Measurements from ENCODE around the gene CDH13. TPM values are rescaled to one million over a fixed set of nuclear protein-coding genes. Genes with fewer than 3 reads are reported as not detected.

Gene CDH13
- total RNA-seq, 1 donor from 2014 or later = 25.7 TPM

DNA sequence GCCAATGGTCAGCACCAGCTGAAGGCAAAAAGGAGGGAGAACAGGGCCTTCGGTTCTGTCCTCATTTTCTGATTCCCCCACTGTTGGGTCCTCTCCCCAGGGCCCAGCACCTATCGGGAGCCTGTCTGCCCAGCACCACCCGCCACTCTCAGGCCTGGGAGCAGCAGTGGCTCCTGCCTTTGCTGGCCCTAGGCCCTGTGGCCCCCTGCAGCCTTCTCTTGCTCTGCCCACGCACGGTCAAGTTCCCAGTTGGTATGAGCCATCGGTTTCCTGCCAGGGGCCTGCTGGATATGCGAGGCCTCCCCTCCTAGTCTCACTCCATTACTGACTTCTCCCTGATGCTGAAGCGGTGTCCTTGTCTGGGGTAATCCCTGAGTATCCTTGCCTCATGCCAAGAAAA, 1218.5 kb downstream of the CDH13 start:
- no peak for DNase-seq (ENCODE audit: low spot score in 2 of 2)
- FAIRE-seq = no peak

DNA sequence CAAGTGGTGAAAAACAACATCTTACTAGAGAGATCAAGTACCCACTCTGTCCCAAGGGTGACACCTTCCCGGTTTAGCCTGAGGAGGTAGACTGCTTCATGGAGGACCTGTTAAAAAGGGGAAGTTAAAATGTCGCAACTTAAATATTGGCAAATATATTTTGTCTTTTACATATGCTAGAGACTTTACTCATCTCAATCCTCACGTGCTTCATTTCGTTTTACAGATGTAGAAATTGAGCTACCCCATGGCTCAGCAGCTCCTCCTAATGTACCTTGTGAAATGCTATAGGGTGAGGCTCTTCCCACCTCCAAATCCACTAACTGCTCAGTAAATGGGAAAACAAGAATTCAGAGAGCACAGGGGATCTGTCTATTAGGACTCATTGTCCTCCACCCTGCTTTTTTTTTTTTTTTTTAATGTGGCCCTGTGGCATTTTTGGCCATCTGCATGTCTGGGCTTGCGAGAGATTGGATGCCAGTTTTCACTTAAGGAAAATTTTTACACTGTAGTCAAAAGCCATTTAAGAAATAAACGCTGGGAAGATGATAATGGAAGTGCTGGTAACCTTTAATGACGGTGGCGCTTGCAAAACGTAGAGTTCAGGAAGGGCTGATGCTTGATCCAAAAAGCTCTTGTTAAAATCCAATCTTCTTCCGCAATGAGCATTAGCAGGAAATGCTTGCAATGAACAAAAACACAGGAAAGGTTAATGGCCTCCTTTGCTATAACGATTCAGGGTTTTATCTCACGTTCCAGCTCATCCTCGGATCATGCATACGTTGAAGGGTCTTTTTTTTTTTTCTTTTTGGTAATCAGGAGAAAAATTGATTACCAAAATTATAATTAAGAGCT, 1220.8 kb downstream of the CDH13 start:
- FAIRE-seq (no peak), DNase-seq (ENCODE audit: low spot score in 2 of 2) (no peak)

DNA sequence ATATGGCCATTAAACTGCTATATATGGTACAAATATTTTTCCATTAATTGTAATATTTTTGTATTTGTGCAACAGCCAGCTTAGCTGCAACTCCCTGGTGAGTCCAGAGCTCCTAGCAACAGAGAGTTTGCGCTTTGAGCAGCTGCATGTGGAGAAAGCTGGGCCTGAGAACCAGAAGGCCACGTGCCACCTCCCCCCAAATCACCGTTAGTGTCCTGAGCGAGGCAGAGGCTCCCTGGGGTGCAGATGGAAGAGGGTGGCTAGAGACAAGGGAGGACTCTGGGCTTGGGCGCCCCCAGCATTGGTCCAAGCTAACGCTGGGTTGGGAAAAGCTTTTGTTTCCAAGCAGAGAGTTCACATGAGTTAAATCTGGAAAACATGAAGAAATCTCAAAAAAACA, 1222.7 kb downstream of the CDH13 start:
- FAIRE-seq (no peak), DNase-seq (ENCODE audit: low spot score in 2 of 2) (no peak)

Small RNAs within 50 kb of the gene (small RNA-seq; reads per million reads assigned to genes)
- gene AC099506.2 = not detected
- gene MIR3182 = not detected
- gene MIR8058 = not detected
